ENCODE data around the gene PTF1A. TPM values are rescaled to one million over a fixed set of nuclear protein-coding genes. Genes with fewer than 3 reads are reported as not detected.

Gene PTF1A
- total RNA-seq, 1 experiment from 2014 or later = not detected

DNA sequence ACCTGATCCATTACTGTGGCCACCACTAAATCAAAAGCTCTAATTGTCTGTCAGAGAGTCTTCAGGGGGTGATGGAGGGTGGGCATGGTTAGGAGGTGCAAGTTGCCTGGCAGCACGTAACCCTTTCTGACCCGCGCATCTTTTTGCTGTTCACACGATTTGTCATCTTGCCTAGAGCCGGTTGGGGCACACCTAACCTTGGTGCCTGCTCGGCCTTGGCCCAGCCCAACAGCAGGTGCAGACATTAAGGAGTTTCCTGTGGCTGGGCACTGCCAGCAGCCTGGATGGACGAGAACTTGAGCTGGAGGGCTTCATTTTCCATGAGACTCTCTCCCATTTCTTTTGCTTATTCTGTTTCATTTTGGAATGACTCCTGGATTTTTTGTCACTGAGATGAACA lies 41.0 kb upstream of the PTF1A start:
- H3K4me1 ChIP-seq = no peaks in the 10 kb centered on the region

DNA sequence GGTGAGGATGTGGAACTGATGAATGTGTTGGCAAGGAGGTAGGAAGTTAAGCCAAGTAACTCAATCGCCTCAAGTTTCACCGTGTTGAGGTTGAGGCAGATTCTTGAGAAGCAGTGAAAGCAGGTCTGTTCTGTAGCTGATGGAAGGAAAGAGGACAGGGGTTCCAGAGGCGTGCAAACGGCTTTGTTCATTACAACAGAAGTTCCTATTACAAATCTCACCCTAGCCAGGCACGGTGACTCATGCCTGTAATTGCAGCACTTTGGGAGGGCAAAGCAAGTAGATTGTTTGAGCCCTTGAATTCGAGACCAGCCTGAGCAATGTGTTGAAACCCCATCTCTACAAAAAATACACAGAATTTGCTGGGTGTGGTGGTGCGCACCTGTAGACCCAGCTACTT lies 36.9 kb upstream of the PTF1A start:
- Histone ChIP-seq H3K36me3 (ENCODE audit: control insufficient read depth, insufficient read depth, low read length) (no peaks in the 10 kb centered on the region), H3K9me3 (no peaks in the 10 kb centered on the region), H3K27me3 (replicated peaks; ENCODE audit: control insufficient read depth, insufficient read depth, low read length) (no peaks in the 10 kb centered on the region), H3K4me1 (0 out of 2 replicates have a peak, but pooled peaks cover 4% of the 10 kb centered on the region), H3K4me3 (ENCODE audit: low read depth, low read length) (no peak overlapping the region)
- no peaks in the 10 kb centered on the region for H3K4me1 Mint-ChIP-seq (ENCODE audit: low read depth, unreplicated experiment)
- TF ChIP-seq, protein P1, sequence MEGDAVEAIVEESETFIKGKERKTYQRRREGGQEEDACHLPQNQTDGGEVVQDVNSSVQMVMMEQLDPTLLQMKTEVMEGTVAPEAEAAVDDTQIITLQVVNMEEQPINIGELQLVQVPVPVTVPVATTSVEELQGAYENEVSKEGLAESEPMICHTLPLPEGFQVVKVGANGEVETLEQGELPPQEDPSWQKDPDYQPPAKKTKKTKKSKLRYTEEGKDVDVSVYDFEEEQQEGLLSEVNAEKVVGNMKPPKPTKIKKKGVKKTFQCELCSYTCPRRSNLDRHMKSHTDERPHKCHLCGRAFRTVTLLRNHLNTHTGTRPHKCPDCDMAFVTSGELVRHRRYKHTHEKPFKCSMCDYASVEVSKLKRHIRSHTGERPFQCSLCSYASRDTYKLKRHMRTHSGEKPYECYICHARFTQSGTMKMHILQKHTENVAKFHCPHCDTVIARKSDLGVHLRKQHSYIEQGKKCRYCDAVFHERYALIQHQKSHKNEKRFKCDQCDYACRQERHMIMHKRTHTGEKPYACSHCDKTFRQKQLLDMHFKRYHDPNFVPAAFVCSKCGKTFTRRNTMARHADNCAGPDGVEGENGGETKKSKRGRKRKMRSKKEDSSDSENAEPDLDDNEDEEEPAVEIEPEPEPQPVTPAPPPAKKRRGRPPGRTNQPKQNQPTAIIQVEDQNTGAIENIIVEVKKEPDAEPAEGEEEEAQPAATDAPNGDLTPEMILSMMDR (IDR thresholded peaks at IDR 0.05; ENCODE audit: insufficient read depth in 1 of 2, low read depth in 1 of 2, low read length in 1 of 2, severe bottlenecking in 1 of 2, unreplicated experiment in 1 of 2) = no peak
- DNase-seq = no peak
- H3K4me3 Mint-ChIP-seq (ENCODE audit: unreplicated experiment) = no peak overlapping the region
- CTCF ChIA-PET = interaction anchor here (0.6 kb wide), 1 partner anchor 138 kb away, joined by 4 read pairs; no protein-coding TSS in a partner anchor
- intact Hi-C loops (cut with micrococcal nuclease; ENCODE audit: unreplicated experiment) = loop anchor here (5.0 kb wide), 1 partner anchor 1402 kb away; no protein-coding TSS in a partner anchor
- no peaks in the 10 kb centered on the region for H3K36me3 Mint-ChIP-seq (ENCODE audit: insufficient read depth, unreplicated experiment)
- no peak overlapping the region for H3K27ac Mint-ChIP-seq (ENCODE audit: unreplicated experiment)
- POLR2A ChIA-PET = no interaction called here
- peaks cover 20% of the 10 kb centered on the region for H3K27me3 Mint-ChIP-seq (ENCODE audit: insufficient read depth, unreplicated experiment)
- H3K9me3 Mint-ChIP-seq (ENCODE audit: unreplicated experiment) = no peaks in the 10 kb centered on the region
- BruUV-seq (replicated peaks) = no TSS peak

More for the DNA sequence above, 41.0 kb upstream of the PTF1A start:
- no TSS peak for BruUV-seq (replicated peaks)
- Mint-ChIP-seq H3K4me1 (ENCODE audit: low read depth, unreplicated experiment) (no peaks in the 10 kb centered on the region), H3K36me3 (ENCODE audit: insufficient read depth, unreplicated experiment) (no peaks in the 10 kb centered on the region), H3K27me3 (ENCODE audit: insufficient read depth, unreplicated experiment) (peaks cover 9% of the 10 kb centered on the region), H3K27ac (ENCODE audit: unreplicated experiment) (no peak overlapping the region), H3K4me3 (ENCODE audit: unreplicated experiment) (no peak overlapping the region), H3K9me3 (ENCODE audit: unreplicated experiment) (no peaks in the 10 kb centered on the region)
- Histone ChIP-seq H3K36me3 (ENCODE audit: control insufficient read depth, insufficient read depth, low read length) (no peaks in the 10 kb centered on the region), H3K4me3 (ENCODE audit: low read depth, low read length) (no peak overlapping the region), H3K27me3 (replicated peaks; ENCODE audit: control insufficient read depth, insufficient read depth, low read length) (0 out of 2 replicates have a peak, but pooled peaks cover 2% of the 10 kb centered on the region), H3K9me3 (no peaks in the 10 kb centered on the region)
- no peak for DNase-seq
- TF ChIP-seq, protein P1 (IDR thresholded peaks at IDR 0.05; ENCODE audit: insufficient read depth in 1 of 2, low read depth in 1 of 2, low read length in 1 of 2, severe bottlenecking in 1 of 2, unreplicated experiment in 1 of 2) = no peak
- intact Hi-C loops (cut with micrococcal nuclease; ENCODE audit: unreplicated experiment) = no loop called here
- CTCF ChIA-PET = no interaction called here
- POLR2A ChIA-PET = no interaction called here

DNA sequence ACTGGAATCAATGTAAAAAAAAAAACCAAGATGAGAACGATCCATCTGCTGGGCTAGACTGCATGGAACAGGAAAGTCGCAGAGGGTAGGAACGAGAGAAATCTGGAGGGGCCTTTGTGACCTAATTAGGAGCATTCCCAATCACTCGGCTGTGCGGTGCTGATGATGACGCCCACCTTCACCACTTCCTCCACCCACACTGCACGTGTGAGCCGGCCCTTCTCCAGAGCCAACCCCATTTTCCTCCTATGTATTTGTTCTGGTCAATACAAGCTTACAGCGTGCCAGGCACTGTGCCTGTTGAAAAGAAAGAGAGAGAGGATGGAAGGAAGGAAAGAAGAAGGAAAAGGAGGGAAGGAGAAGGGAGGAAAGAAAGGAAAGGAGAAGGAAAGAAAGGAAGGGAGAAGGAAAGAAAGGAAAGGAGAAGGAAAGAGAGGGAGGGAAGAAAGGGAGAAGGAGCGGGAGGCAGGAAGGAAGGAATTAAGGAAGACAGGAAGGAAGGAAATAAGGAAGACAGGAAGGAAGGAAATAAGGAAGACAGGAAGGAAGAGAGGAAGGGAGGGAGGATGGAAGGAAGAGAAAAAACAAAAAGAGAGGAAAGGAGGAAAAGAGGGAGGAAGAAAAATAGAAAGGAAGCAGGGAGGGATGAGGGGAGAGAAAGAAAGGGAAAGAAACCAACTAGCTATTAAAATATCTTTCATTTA lies 35.5 kb upstream of the PTF1A start:
- no peaks in the 10 kb centered on the region for H3K27me3 ChIP-seq (replicated peaks; ENCODE audit: control insufficient read depth, insufficient read depth, low read length)
- TF ChIP-seq, protein P1 (IDR thresholded peaks at IDR 0.05; ENCODE audit: insufficient read depth in 1 of 2, low read depth in 1 of 2, low read length in 1 of 2, severe bottlenecking in 1 of 2, unreplicated experiment in 1 of 2) = no peak
- no TSS peak for BruUV-seq (replicated peaks)
- no peaks in the 10 kb centered on the region for H3K9me3 Mint-ChIP-seq (ENCODE audit: unreplicated experiment)
- ChIA-PET POLR2A (no interaction called here), CTCF (interaction anchor here (1.8 kb wide), 1 partner anchor 12 kb away, joined by 4 read pairs; no protein-coding TSS in a partner anchor)
- H3K4me3 ChIP-seq (ENCODE audit: low read depth, low read length) = no peak overlapping the region
- 0 out of 2 replicates have a peak, but pooled peaks cover 4% of the 10 kb centered on the region for H3K4me1 ChIP-seq
- no peak overlapping the region for H3K27ac Mint-ChIP-seq (ENCODE audit: unreplicated experiment)
- H3K4me1 Mint-ChIP-seq (ENCODE audit: low read depth, unreplicated experiment) = no peaks in the 10 kb centered on the region
- no peaks in the 10 kb centered on the region for H3K36me3 ChIP-seq (ENCODE audit: control insufficient read depth, insufficient read depth, low read length)
- no peaks in the 10 kb centered on the region for H3K9me3 ChIP-seq
- H3K4me3 Mint-ChIP-seq (ENCODE audit: unreplicated experiment) = no peak overlapping the region
- peaks cover 21% of the 10 kb centered on the region for H3K27me3 Mint-ChIP-seq (ENCODE audit: insufficient read depth, unreplicated experiment)
- intact Hi-C loops (cut with micrococcal nuclease; ENCODE audit: unreplicated experiment) = loop anchor here (5.0 kb wide), 1 partner anchor 1401 kb away; no protein-coding TSS in a partner anchor
- no peak for DNase-seq
- no peaks in the 10 kb centered on the region for H3K36me3 Mint-ChIP-seq (ENCODE audit: insufficient read depth, unreplicated experiment)

All from Caco-2 (cell line).